GM12878 (cell line): ENCODE data around the gene SENP5. TPM values are rescaled to one million over a fixed set of nuclear protein-coding genes. Genes with fewer than 3 reads are reported as not detected.
A peak's percentile ranks its signal among the peaks of the same experiment; 100 is the strongest.

Source experiments
- ASH2L ChIP-seq: fragments of 300-600, 200-600 bp; sonication (generic); IDR thresholded peaks from 2 replicates; pipeline ENCODE4 v1.6.1; 2017; ENCODE audit warnings: low read depth, mild to moderate bottlenecking, borderline replicate concordance
- ATF2 ChIP-seq: IDR thresholded peaks from 2 replicates; pipeline ENCODE4 v1.6.1; 2012; ENCODE audit warnings: low read length, inconsistent platforms
- ATF3 ChIP-seq: IDR thresholded peaks from 2 replicates; pipeline ENCODE4 v1.6.1; 2011; ENCODE audit warnings: low read depth, mild to moderate bottlenecking, low read length, moderate library complexity, borderline replicate concordance; ENCODE audit errors: extremely low read depth
- CHD1 ChIP-seq: IDR thresholded peaks from 2 replicates; pipeline ENCODE4 v1.6.1; 2012; ENCODE audit warnings: low read depth, low read length, improper control_type of control experiment
- CHD4 ChIP-seq: fragments of 200-600 bp; sonication (generic); IDR thresholded peaks from 2 replicates; pipeline ENCODE4 v1.6.1; 2016; ENCODE audit warnings: mild to moderate bottlenecking
- CREB1 ChIP-seq: IDR thresholded peaks from 2 replicates; pipeline ENCODE4 v1.6.1; 2012; ENCODE audit warnings: low read depth, mild to moderate bottlenecking, inconsistent platforms
- CREM ChIP-seq: IDR thresholded peaks from 2 replicates; pipeline ENCODE4 v1.6.1; 2014; ENCODE audit warnings: antibody characterized with exemption, low read depth
- EGR1 ChIP-seq, 2 experiments: IDR thresholded peaks; 1 replicate in 1 of 2; 2 replicates in 1 of 2; pipeline ENCODE4 v1.6.1; 2011 to 2012; ENCODE audit warnings: low read depth in 2 of 2, low read length in 2 of 2, borderline replicate concordance in 1 of 2, mild to moderate bottlenecking in 1 of 2, moderate library complexity in 1 of 2
- FOXK2 ChIP-seq: fragments of 450-650 bp; IDR thresholded peaks from 2 replicates; pipeline ENCODE4 v1.6.1; 2017; ENCODE audit warnings: mild to moderate bottlenecking, moderate library complexity
- GATAD2B ChIP-seq: fragments of 450-650 bp; conservative IDR thresholded peaks from 2 replicates; pipeline ENCODE4 v1.6.1; 2017; ENCODE audit warnings: low read depth, mild to moderate bottlenecking, moderate library complexity
- HDGF ChIP-seq: fragments of 450-650 bp; IDR thresholded peaks from 2 replicates; pipeline ENCODE4 v1.6.1; 2016; ENCODE audit warnings: antibody characterized with exemption
- KLF5 ChIP-seq: fragments of 450-650 bp; IDR thresholded peaks from 2 replicates; pipeline ENCODE4 v1.6.1; 2014; ENCODE audit warnings: mild to moderate bottlenecking; ENCODE audit not compliant: partially characterized antibody
- MEF2B ChIP-seq: fragments of 450-650 bp; IDR thresholded peaks from 2 replicates; pipeline ENCODE4 v1.6.1; 2018; ENCODE audit warnings: mild to moderate bottlenecking, moderate library complexity; ENCODE audit not compliant: partially characterized antibody, poor library complexity, severe bottlenecking
- MTA3 ChIP-seq: IDR thresholded peaks from 2 replicates; pipeline ENCODE4 v1.6.1; 2012; ENCODE audit warnings: low read length, inconsistent platforms, borderline replicate concordance
- MYB ChIP-seq: fragments of 150-350 bp; IDR thresholded peaks from 2 replicates; pipeline ENCODE4 v1.6.1; 2014; ENCODE audit warnings: mild to moderate bottlenecking, low read depth, low read length, borderline replicate concordance
- NFIC ChIP-seq: IDR thresholded peaks from 2 replicates; pipeline ENCODE4 v1.6.1; 2012; ENCODE audit warnings: low read depth, mild to moderate bottlenecking, inconsistent platforms, low read length, moderate library complexity
- PML ChIP-seq: IDR thresholded peaks from 2 replicates; pipeline ENCODE4 v1.6.1; 2012; ENCODE audit warnings: low read length, inconsistent platforms
- SKIL ChIP-seq: fragments of 450-650 bp; IDR thresholded peaks from 2 replicates; pipeline ENCODE4 v1.6.1; 2017; ENCODE audit warnings: mild to moderate bottlenecking, low read depth, inconsistent platforms; ENCODE audit not compliant: poor library complexity, severe bottlenecking
- SPI1 ChIP-seq: IDR thresholded peaks from 2 replicates; pipeline ENCODE4 v1.6.1; 2011; ENCODE audit warnings: low read depth, mild to moderate bottlenecking, low read length, moderate library complexity, borderline replicate concordance; ENCODE audit not compliant: insufficient read depth
- SREBF2 ChIP-seq: IDR thresholded peaks from 2 replicates; pipeline ENCODE4 v1.6.1; 2012; ENCODE audit warnings: mild to moderate bottlenecking, low read length
- STAT1 ChIP-seq: fragments of 450-650 bp; conservative IDR thresholded peaks from 2 replicates; pipeline ENCODE4 v1.6.1; 2014; ENCODE audit warnings: antibody characterized with exemption, mild to moderate bottlenecking
- STAT3 ChIP-seq: IDR thresholded peaks from 2 replicates; pipeline ENCODE4 v1.6.1; 2011; ENCODE audit warnings: low read depth, low read length, improper control_type of control experiment
- TCF7 ChIP-seq: IDR thresholded peaks from 2 replicates; pipeline ENCODE4 v1.6.1; 2014; ENCODE audit warnings: antibody characterized with exemption, borderline replicate concordance
- ZBTB4 ChIP-seq: fragments of 450-650 bp; formaldehyde crosslinking; IDR thresholded peaks from 2 replicates; pipeline ENCODE4 v1.4.0; 2022; ENCODE audit warnings: mild to moderate bottlenecking, moderate library complexity
- ZNF622 ChIP-seq: fragments of 450-650 bp; IDR thresholded peaks from 2 replicates; pipeline ENCODE4 v1.6.1; 2017; ENCODE audit warnings: mild to moderate bottlenecking, inconsistent platforms
- polyA plus RNA-seq, 11 experiments: library from polyadenylated mRNA; depleted of rRNA in 4 of 11; unstranded in 6 of 11; stranded (reverse) in 5 of 11; fragments of >200 nt; fragmentation: Nextera tagmentation in 4 of 11; fragmentation: Illumina TruSeq in 1 of 11; extraction: Ambion mirVana in 4 of 11; extraction: Trizol in 1 of 11; gene quantifications; 1 replicate in 1 of 11; 2 replicates in 10 of 11; pipeline versions ENCODE4 v1.2.1 to v1.2.3, GENCODE V29; 2011 to 2016; ENCODE audit warnings: inconsistent platforms in 2 of 11, missing spikeins in 2 of 11, low read depth in 1 of 11
- total RNA-seq, 4 experiments: library from RNA; depleted of rRNA in 3 of 4; stranded (reverse); fragments of >200 nt in 3 of 4; fragmentation: Illumina TruSeq in 1 of 4; extraction: Trizol in 1 of 4; gene quantifications; 2 replicates each; pipeline versions ENCODE4 v1.2.1 to v1.2.3, GENCODE V29; 2013 to 2021

The SENP5 gene
- total and polyA plus RNA-seq, 10 of the 15 experiments (the other 5 are each of a cell fraction or from before 2014, with no cell fraction given), result 6.4 to 28.4 (median 15.6) TPM

- TF ChIP-seq SKIL, result no peak
- TF ChIP-seq CREM, result peak; percentile 98
- TF ChIP-seq EGR1 (IDR thresholded peaks at IDR 0.05; ENCODE audit: borderline replicate concordance in 1 of 2, low read depth in 2 of 2, low read length in 2 of 2), result no peak; a peak in 1 of 3 replicates
- TF ChIP-seq ATF3, result peak; percentile 80; the same call in 1 of the 2 replicates
- no peak for TF ChIP-seq ZNF622
- TF ChIP-seq CHD1, result no peak
- TF ChIP-seq ASH2L, result no peak
- TF ChIP-seq KLF5, result no peak
- TF ChIP-seq HDGF, result 0 out of 2 replicates have a peak, but pooled peaks have one; percentile 19
- TF ChIP-seq STAT3, result no peak
- TF ChIP-seq NFIC, result no peak
- TF ChIP-seq PML, result peak; percentile 81; the same call in 1 of the 2 replicates
- TF ChIP-seq TCF7, result no peak
- peak; percentile 98 for TF ChIP-seq CREB1
- TF ChIP-seq CHD4, result no peak
- TF ChIP-seq SREBF2, result no peak
- no peak for TF ChIP-seq ATF2
- no peak for TF ChIP-seq MYB
- TF ChIP-seq GATAD2B, result peak; percentile 85
- TF ChIP-seq MTA3, result no peak
- no peak for TF ChIP-seq ZBTB4 (CRISPR knock-in tag)
- no peak for TF ChIP-seq STAT1
- no peak for TF ChIP-seq SPI1
- no peak for TF ChIP-seq FOXK2
- no peak for TF ChIP-seq MEF2B
Observed at GRCh38 chr3:196867507-196868296, at the start of gene SENP5 (continued).
